GM12873 (cell line): ENCODE measurements around the gene RIT2.

Experiments
- TF ChIP-seq, protein P1 (sequence below): IDR thresholded peaks from 2 replicates; pipeline ENCODE4 v1.5.1; 2012; ENCODE audit warnings: low read depth, mild to moderate bottlenecking, moderate library complexity, low read length, control low read depth; ENCODE audit not compliant: insufficient read depth; ENCODE audit errors: missing control alignments

RIT2 gene

GRCh38 chr18:43010611-43011010, 104.9 kb downstream of the RIT2 start:
- TF ChIP-seq, protein P1, sequence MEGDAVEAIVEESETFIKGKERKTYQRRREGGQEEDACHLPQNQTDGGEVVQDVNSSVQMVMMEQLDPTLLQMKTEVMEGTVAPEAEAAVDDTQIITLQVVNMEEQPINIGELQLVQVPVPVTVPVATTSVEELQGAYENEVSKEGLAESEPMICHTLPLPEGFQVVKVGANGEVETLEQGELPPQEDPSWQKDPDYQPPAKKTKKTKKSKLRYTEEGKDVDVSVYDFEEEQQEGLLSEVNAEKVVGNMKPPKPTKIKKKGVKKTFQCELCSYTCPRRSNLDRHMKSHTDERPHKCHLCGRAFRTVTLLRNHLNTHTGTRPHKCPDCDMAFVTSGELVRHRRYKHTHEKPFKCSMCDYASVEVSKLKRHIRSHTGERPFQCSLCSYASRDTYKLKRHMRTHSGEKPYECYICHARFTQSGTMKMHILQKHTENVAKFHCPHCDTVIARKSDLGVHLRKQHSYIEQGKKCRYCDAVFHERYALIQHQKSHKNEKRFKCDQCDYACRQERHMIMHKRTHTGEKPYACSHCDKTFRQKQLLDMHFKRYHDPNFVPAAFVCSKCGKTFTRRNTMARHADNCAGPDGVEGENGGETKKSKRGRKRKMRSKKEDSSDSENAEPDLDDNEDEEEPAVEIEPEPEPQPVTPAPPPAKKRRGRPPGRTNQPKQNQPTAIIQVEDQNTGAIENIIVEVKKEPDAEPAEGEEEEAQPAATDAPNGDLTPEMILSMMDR: no peak

- TF ChIP-seq, protein P1: no peak
Measured at GRCh38 chr18:43009674-43010073, 105.8 kb downstream of the RIT2 start.

DNA sequence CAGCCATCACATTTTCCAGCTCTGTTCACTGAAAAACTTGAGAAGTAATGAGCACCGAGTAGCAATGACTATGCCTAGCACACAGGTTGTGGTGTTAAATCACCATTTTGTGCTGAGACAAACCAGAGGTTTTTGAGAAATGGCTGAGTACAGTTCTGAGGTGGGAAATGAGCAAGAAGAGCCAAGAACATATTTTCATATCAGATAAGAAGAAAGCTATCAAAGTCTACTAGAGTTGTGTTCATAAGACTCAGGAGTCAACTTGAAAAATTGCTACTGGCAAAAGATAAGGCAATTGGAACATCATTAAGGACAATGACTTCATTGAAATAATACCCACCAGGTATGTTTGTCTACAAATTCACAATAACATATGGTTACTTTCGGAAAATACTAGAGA, 108.1 kb downstream of the RIT2 start:
- TF ChIP-seq, protein P1: no peak

GRCh38 chr18:43004421-43004820, 111.1 kb downstream of the RIT2 start:
- TF ChIP-seq, protein P1: no peak

GRCh38 chr18:43001821-43002220, 113.7 kb downstream of the RIT2 start:
- TF ChIP-seq, protein P1: no peak

- TF ChIP-seq, protein P1: no peak
Measured at GRCh38 chr18:42996824-42997223, 118.7 kb downstream of the RIT2 start.

DNA sequence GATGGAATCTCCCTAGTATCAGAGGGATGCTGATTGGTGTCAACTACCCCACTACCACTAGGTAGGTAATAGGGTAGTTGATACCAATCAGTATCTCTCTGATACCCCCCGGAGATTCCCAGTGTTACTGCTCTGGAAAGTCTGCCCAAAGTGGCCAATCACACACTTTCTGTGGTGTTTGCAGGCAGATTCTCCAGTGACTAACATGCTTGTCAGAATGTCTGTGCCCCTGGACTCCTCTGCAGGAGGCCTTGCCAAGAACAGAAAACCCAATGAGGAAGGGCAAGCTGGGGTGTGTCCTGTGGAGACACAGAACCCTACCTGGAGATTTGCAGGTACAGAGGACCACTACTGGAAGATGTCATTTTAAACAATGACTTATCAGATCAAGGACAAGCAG, 135.1 kb downstream of the RIT2 start:
- TF ChIP-seq, protein P1: no peak
